WTC11 (cell line): ENCODE measurements around the gene IRS1. TPM values are rescaled to one million over a fixed set of nuclear protein-coding genes. Genes with fewer than 3 reads are reported as not detected.

Experiments used
- ATAC-seq: fragments of 200-7000 bp; cut with Tn5 transposase; 2 replicates; pipeline ENCODE4 v1.10.0; 2021; ENCODE audit warnings: mild to moderate bottlenecking, moderate library complexity
- CTCF ChIA-PET: fragments of 300-600 bp; sonication (Branson Sonifier 250); formaldehyde crosslinking; loops from one replicate; lab custom pipeline; 2021; ENCODE audit warnings: antibody characterized with exemption; lab: Charles Lee
- POLR2A ChIA-PET: fragments of 350-600 bp; sonication (Branson Sonifier 250); formaldehyde crosslinking; loops from one replicate; lab custom pipeline; 2021; ENCODE audit warnings: antibody characterized with exemption; lab: Charles Lee
- DNase-seq: peaks from one replicate; pipeline ENCODE4 v3.0.0; 2021; ENCODE audit warnings: low spot score
- H3K27ac Mint-ChIP-seq: 2 replicates; pipeline ENCODE4 v1.8.0; 2021; ENCODE audit warnings: mixed read lengths
- H3K27me3 Mint-ChIP-seq: 2 replicates; pipeline ENCODE4 v1.8.0; 2021; ENCODE audit warnings: low read depth, mild to moderate bottlenecking, moderate library complexity, mixed read lengths
- H3K36me3 Mint-ChIP-seq: 2 replicates; pipeline ENCODE4 v1.8.0; 2021; ENCODE audit warnings: mixed read lengths
- H3K4me1 Mint-ChIP-seq: 2 replicates; pipeline ENCODE4 v1.8.0; 2022; ENCODE audit warnings: mixed read lengths
- H3K4me3 Mint-ChIP-seq: 2 replicates; pipeline ENCODE4 v1.8.0; 2021; ENCODE audit warnings: mild to moderate bottlenecking, moderate library complexity, mixed read lengths
- H3K9me3 Mint-ChIP-seq: 2 replicates; pipeline ENCODE4 v1.8.0; 2021; ENCODE audit warnings: mixed read lengths
- ETV6 ChIP-seq: sonication (generic); formaldehyde crosslinking; IDR thresholded peaks from 2 replicates; pipeline ENCODE4 v1.8.1; 2022; ENCODE audit warnings: mild to moderate bottlenecking, missing genetic modification reagents
- HMGA2 ChIP-seq: fragments of 250-450 bp; sonication (Bioruptor Pico); IDR thresholded peaks from 2 replicates; pipeline ENCODE4 v1.4.0; 2021; ENCODE audit warnings: mild to moderate bottlenecking, moderate library complexity
- NFE2L1 ChIP-seq: sonication (generic); formaldehyde crosslinking; IDR thresholded peaks from 2 replicates; pipeline ENCODE4 v1.8.1; 2023; ENCODE audit warnings: missing genetic modification reagents
- RELA ChIP-seq: sonication (generic); formaldehyde crosslinking; IDR thresholded peaks from 2 replicates; pipeline ENCODE4 v1.8.1; 2022; ENCODE audit warnings: missing genetic modification reagents, mild to moderate bottlenecking, borderline replicate concordance
- SOX15 ChIP-seq: fragments of 250-450 bp; sonication (Bioruptor Pico); IDR thresholded peaks from 2 replicates; pipeline ENCODE4 v1.9.0; 2021; ENCODE audit warnings: mild to moderate bottlenecking
- SP1 ChIP-seq: sonication (generic); formaldehyde crosslinking; conservative IDR thresholded peaks from 2 replicates; pipeline ENCODE4 v1.8.1; 2022; ENCODE audit warnings: missing genetic modification reagents
- TP53 ChIP-seq: sonication (generic); formaldehyde crosslinking; IDR thresholded peaks from 2 replicates; pipeline ENCODE4 v1.8.1; 2023; ENCODE audit warnings: mild to moderate bottlenecking, missing genetic modification reagents
- ZNF396 ChIP-seq: fragments of 250-450 bp; sonication (Bioruptor Pico); IDR thresholded peaks from 2 replicates; pipeline ENCODE4 v1.8.0; 2021; ENCODE audit warnings: mild to moderate bottlenecking, moderate library complexity, borderline replicate concordance
- ZNF416 ChIP-seq: fragments of 250-450 bp; sonication (Bioruptor Pico); IDR thresholded peaks from 2 replicates; pipeline ENCODE4 v1.9.0; 2021; ENCODE audit warnings: mild to moderate bottlenecking, inconsistent platforms
- total RNA-seq: library from RNA; stranded (reverse); gene quantifications from 3 replicates; pipeline ENCODE4 v1.2.3, GENCODE V29; 2021
- TF ChIP-seq, protein P1 (sequence below): sonication (generic); formaldehyde crosslinking; IDR thresholded peaks from 2 replicates; pipeline ENCODE4 v1.8.1; 2022; ENCODE audit warnings: mild to moderate bottlenecking, moderate library complexity, missing genetic modification reagents
- TF ChIP-seq, protein P2 (sequence below): fragments of 250-450 bp; sonication (Bioruptor Pico); IDR thresholded peaks from 2 replicates; pipeline ENCODE4 v1.8.0; 2021; ENCODE audit warnings: mild to moderate bottlenecking
- TF ChIP-seq, protein P3 (sequence below): fragments of 250-450 bp; sonication (Bioruptor Pico); IDR thresholded peaks from 2 replicates; pipeline ENCODE4 v1.9.0; 2021; ENCODE audit warnings: moderate library complexity, mild to moderate bottlenecking, inconsistent platforms, borderline replicate concordance
- TF ChIP-seq, protein P4 (sequence below): sonication (generic); formaldehyde crosslinking; IDR thresholded peaks from 2 replicates; pipeline ENCODE4 v1.8.1; 2023; ENCODE audit warnings: mild to moderate bottlenecking, missing genetic modification reagents, moderate library complexity
- TF ChIP-seq, protein P5 (sequence below): fragments of 250-450 bp; sonication (Bioruptor Pico); conservative IDR thresholded peaks from 2 replicates; pipeline ENCODE4 v1.9.0; 2021; ENCODE audit warnings: mild to moderate bottlenecking
- TF ChIP-seq, protein P6 (sequence below): sonication (generic); formaldehyde crosslinking; IDR thresholded peaks from 2 replicates; pipeline ENCODE4 v1.8.0; 2023; ENCODE audit warnings: missing genetic modification reagents, mild to moderate bottlenecking, borderline replicate concordance
- TF ChIP-seq, protein P7 (sequence below): sonication (generic); formaldehyde crosslinking; IDR thresholded peaks from 2 replicates; pipeline ENCODE4 v1.8.0; 2022; ENCODE audit warnings: mild to moderate bottlenecking, missing genetic modification reagents

Gene IRS1
- total RNA-seq, 1 experiment from 2014 or later, result 22.9 TPM

DNA sequence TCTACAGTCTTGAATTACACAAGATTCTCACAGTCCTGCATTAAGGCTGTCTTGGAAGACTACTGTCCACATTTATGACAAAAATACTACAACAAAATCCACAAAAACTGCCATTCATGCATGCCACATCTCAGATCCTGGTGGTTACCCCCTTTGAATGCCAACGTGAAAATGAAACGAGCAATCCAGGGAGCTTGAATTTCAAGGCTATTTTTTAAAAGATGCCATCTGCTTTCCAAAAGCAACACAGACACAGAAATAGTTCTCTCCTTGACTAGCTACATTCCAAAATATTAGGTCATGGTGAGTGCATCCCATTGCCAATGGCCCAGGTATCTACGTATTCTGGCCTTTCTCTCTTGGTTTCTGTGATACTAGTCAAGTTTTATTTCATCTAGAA is 36.3 kb downstream of the IRS1 start (continued):
- TF ChIP-seq NFE2L1, result no peak
- TF ChIP-seq, protein P1, sequence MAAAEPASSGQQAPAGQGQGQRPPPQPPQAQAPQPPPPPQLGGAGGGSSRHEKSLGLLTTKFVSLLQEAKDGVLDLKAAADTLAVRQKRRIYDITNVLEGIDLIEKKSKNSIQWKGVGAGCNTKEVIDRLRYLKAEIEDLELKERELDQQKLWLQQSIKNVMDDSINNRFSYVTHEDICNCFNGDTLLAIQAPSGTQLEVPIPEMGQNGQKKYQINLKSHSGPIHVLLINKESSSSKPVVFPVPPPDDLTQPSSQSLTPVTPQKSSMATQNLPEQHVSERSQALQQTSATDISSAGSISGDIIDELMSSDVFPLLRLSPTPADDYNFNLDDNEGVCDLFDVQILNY (CRISPR knock-in tag), result no peak
- TF ChIP-seq, protein P2, sequence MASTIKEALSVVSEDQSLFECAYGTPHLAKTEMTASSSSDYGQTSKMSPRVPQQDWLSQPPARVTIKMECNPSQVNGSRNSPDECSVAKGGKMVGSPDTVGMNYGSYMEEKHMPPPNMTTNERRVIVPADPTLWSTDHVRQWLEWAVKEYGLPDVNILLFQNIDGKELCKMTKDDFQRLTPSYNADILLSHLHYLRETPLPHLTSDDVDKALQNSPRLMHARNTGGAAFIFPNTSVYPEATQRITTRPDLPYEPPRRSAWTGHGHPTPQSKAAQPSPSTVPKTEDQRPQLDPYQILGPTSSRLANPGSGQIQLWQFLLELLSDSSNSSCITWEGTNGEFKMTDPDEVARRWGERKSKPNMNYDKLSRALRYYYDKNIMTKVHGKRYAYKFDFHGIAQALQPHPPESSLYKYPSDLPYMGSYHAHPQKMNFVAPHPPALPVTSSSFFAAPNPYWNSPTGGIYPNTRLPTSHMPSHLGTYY, result no peak
- TF ChIP-seq ETV6 (CRISPR knock-in tag), result no peak
- TF ChIP-seq ZNF396 (CRISPR knock-in tag), result no peak
- TF ChIP-seq, all 79 proteins: peak for 0

DNA sequence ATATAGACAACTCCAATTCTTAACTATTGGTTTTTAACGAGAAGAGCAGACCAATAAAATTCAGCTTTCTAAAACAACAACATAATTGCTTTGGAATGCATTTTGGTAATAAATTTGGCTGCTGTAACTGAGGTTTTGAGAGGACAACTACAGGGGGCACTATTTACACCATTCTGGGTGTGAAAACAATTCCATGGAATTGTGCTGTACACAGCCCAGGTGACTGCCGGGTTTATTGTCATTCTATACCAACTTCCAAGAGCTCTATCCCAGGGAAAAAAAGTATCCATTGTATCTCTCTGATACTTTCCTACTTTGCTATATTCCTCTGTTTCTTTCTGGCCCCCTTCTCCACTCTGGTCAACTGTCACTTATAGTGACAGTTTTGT is 38.4 kb downstream of the IRS1 start:
- POLR2A ChIA-PET, result no interaction called here
- Mint-ChIP-seq H3K4me1 (peaks cover 23% of the 10 kb centered on the region), H3K9me3 (peaks cover 6% of the 10 kb centered on the region)

More for the DNA sequence above, 38.4 kb downstream of the IRS1 start:
- Mint-ChIP-seq H3K27me3 (no peaks in the 10 kb centered on the region), H3K4me3 (no peak overlapping the region), H3K27ac (no peak overlapping the region), H3K36me3 (peaks cover 11% of the 10 kb centered on the region)
- ATAC-seq, result no peak
- TF ChIP-seq HMGA2 (CRISPR knock-in tag), result no peak
- no peak for TF ChIP-seq ZNF416 (CRISPR knock-in tag)
- TF ChIP-seq, protein P3, sequence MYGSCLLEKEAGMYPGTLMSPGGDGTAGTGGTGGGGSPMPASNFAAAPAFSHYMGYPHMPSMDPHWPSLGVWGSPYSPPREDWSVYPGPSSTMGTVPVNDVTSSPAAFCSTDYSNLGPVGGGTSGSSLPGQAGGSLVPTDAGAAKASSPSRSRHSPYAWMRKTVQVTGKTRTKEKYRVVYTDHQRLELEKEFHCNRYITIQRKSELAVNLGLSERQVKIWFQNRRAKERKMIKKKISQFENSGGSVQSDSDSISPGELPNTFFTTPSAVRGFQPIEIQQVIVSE (CRISPR knock-in tag), result no peak
- TF ChIP-seq, protein P4, sequence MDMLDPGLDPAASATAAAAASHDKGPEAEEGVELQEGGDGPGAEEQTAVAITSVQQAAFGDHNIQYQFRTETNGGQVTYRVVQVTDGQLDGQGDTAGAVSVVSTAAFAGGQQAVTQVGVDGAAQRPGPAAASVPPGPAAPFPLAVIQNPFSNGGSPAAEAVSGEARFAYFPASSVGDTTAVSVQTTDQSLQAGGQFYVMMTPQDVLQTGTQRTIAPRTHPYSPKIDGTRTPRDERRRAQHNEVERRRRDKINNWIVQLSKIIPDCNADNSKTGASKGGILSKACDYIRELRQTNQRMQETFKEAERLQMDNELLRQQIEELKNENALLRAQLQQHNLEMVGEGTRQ (CRISPR knock-in tag), result no peak
- no peak for TF ChIP-seq TP53 (CRISPR knock-in tag)
- no peak for TF ChIP-seq ETV6 (CRISPR knock-in tag)
- TF ChIP-seq, protein P5, sequence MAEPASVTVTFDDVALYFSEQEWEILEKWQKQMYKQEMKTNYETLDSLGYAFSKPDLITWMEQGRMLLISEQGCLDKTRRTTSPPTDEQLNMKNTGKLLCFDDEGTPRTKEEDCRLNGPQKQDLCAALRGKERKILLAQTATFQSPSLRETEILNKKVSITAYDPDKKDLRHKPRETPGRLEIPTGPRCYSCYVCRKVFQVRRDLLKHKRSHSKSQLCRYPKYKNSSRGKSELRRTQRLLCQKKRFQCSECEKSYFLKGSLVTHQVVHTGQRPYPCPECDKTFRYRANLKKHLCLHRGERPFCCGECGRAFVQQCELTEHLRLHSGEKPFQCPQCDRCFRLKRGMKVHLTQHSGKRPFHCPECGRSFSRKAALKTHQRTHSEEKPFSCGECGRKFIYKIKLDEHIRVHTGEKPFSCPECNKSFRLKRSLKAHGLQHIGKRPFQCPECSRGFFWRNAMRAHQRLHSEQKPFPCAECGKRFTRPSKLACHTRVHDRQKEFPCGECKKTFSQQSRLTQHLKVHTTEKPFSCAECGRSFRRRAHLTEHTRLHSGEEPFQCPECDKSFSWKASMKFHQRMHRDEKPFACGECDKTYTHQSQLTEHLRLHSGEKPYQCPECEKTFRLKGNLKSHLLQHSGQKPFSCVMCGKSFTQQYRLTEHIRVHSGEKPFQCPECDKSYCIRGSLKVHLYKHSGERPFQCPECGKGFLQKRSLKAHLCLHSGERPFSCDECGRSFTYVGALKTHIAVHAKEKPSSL (CRISPR knock-in tag), result no peak
- TF ChIP-seq RELA (CRISPR knock-in tag), result no peak
- TF ChIP-seq, protein P6, sequence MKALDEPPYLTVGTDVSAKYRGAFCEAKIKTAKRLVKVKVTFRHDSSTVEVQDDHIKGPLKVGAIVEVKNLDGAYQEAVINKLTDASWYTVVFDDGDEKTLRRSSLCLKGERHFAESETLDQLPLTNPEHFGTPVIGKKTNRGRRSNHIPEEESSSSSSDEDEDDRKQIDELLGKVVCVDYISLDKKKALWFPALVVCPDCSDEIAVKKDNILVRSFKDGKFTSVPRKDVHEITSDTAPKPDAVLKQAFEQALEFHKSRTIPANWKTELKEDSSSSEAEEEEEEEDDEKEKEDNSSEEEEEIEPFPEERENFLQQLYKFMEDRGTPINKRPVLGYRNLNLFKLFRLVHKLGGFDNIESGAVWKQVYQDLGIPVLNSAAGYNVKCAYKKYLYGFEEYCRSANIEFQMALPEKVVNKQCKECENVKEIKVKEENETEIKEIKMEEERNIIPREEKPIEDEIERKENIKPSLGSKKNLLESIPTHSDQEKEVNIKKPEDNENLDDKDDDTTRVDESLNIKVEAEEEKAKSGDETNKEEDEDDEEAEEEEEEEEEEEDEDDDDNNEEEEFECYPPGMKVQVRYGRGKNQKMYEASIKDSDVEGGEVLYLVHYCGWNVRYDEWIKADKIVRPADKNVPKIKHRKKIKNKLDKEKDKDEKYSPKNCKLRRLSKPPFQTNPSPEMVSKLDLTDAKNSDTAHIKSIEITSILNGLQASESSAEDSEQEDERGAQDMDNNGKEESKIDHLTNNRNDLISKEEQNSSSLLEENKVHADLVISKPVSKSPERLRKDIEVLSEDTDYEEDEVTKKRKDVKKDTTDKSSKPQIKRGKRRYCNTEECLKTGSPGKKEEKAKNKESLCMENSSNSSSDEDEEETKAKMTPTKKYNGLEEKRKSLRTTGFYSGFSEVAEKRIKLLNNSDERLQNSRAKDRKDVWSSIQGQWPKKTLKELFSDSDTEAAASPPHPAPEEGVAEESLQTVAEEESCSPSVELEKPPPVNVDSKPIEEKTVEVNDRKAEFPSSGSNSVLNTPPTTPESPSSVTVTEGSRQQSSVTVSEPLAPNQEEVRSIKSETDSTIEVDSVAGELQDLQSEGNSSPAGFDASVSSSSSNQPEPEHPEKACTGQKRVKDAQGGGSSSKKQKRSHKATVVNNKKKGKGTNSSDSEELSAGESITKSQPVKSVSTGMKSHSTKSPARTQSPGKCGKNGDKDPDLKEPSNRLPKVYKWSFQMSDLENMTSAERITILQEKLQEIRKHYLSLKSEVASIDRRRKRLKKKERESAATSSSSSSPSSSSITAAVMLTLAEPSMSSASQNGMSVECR (CRISPR knock-in tag), result no peak
- TF ChIP-seq, protein P7, sequence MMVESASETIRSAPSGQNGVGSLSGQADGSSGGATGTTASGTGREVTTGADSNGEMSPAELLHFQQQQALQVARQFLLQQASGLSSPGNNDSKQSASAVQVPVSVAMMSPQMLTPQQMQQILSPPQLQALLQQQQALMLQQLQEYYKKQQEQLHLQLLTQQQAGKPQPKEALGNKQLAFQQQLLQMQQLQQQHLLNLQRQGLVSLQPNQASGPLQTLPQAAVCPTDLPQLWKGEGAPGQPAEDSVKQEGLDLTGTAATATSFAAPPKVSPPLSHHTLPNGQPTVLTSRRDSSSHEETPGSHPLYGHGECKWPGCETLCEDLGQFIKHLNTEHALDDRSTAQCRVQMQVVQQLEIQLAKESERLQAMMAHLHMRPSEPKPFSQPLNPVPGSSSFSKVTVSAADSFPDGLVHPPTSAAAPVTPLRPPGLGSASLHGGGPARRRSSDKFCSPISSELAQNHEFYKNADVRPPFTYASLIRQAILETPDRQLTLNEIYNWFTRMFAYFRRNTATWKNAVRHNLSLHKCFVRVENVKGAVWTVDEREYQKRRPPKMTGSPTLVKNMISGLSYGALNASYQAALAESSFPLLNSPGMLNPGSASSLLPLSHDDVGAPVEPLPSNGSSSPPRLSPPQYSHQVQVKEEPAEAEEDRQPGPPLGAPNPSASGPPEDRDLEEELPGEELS (CRISPR knock-in tag), result no peak
- no peak for TF ChIP-seq SP1 (CRISPR knock-in tag)
- TF ChIP-seq, protein P1 (CRISPR knock-in tag), result no peak
- TF ChIP-seq SOX15 (CRISPR knock-in tag), result no peak
- DNase-seq, result no peak
- CTCF ChIA-PET, result interaction anchor here (0.7 to 1.3 kb wide), 4 partner anchors 10 to 41 kb away, joined by 3 to 4 read pairs (median 3); no protein-coding TSS in a partner anchor
